OCI-LY3 (cell line): ENCODE results near the gene ZNF468.
"Not testable (repeated sequence)": the region's sequence is repeated elsewhere in the genome, so short reads cannot be mapped to it uniquely, and the experiment has no call there.

Experiments
- H2AFZ ChIP-seq: fragments of 200-600, 300-600 bp; shearing (Covaris generic); 2 replicates; pipeline ENCODE4 v1.6.0; 2014; ENCODE audit warnings: antibody characterized with exemption, low read depth, low read length
- H3K27ac ChIP-seq: fragments of 200-600, 300-600 bp; sonication (generic); 2 replicates; pipeline ENCODE4 v1.5.1; 2014; ENCODE audit warnings: mild to moderate bottlenecking, low read length, moderate library complexity, mixed read lengths
- H3K27me3 ChIP-seq: fragments of 200-600, 300-600 bp; sonication (generic); 2 replicates; pipeline ENCODE4 v1.6.1; 2014; ENCODE audit warnings: low read depth, low read length, mixed read lengths
- H3K36me3 ChIP-seq: fragments of 200-600, 300-600 bp; sonication (generic); replicated peaks from 2 replicates; pipeline ENCODE3; 2014; ENCODE audit warnings: low read depth, low read length, mixed read lengths
- H3K4me1 ChIP-seq: fragments of 300-600, 200-600 bp; sonication (generic); 2 replicates; pipeline ENCODE4 v1.6.1; 2014; ENCODE audit warnings: low read length, mixed read lengths
- H3K4me2 ChIP-seq: fragments of 200-600, 300-600 bp; sonication (generic); 2 replicates; pipeline ENCODE4 v1.6.1; 2014; ENCODE audit warnings: low read length, mixed read lengths
- H3K4me3 ChIP-seq: fragments of 300-600, 200-600 bp; sonication (generic); 2 replicates; pipeline ENCODE4 v1.5.1; 2014; ENCODE audit warnings: antibody characterized with exemption, mild to moderate bottlenecking, low read length, moderate library complexity
- H3K79me2 ChIP-seq: fragments of 300-600, 200-600 bp; shearing (Covaris generic); 2 replicates; pipeline ENCODE4 v1.6.1; 2014; ENCODE audit warnings: mild to moderate bottlenecking, low read length, mixed read lengths
- H3K9ac ChIP-seq: fragments of 300-600, 200-600 bp; shearing (Covaris generic); 2 replicates; pipeline ENCODE4 v1.6.0; 2014; ENCODE audit warnings: mild to moderate bottlenecking, low read length, moderate library complexity
- H3K9me3 ChIP-seq: fragments of 200-600, 300-600 bp; shearing (Covaris generic); 2 replicates; pipeline ENCODE4 v1.6.1; 2014; ENCODE audit warnings: low read length, mixed read lengths; ENCODE audit not compliant: insufficient read depth
- H4K20me1 ChIP-seq: fragments of 200-600, 300-600 bp; sonication (generic); 2 replicates; pipeline ENCODE4 v1.6.1; 2016; ENCODE audit warnings: low read length, mixed read lengths; ENCODE audit not compliant: insufficient read depth
- EZH2phosphoT487 ChIP-seq: fragments of 200-600 bp; shearing (Covaris generic); IDR thresholded peaks from 2 replicates; pipeline ENCODE4 v1.6.1; 2018; ENCODE audit warnings: antibody characterized with exemption, mixed run types, low read depth
- TF ChIP-seq, protein P1 (sequence below): fragments of 200-600, 300-600 bp; sonication (generic); IDR thresholded peaks from 2 replicates; pipeline ENCODE4 v1.5.1; 2014; ENCODE audit warnings: antibody characterized with exemption, low read length, low read depth

Gene ZNF468

GRCh38 chr19:52857378-52858191 lies at the start of gene ZNF468:
Gene ZNF468 (minus strand): TSS chr19:52857619. CDS start chr19:52854272, 3,347 bp downstream.
- Histone ChIP-seq H3K27ac (peak within 1 kb of the TSS; percentile 16; the same call in 1 of the 2 replicates), H3K9ac (peak within 1 kb of the TSS; percentile 83), H2AFZ (peak within 1 kb of the TSS; percentile 96), H3K4me2 (peak within 1 kb of the TSS; percentile 97), H3K79me2 (peaks cover 15% of the 10 kb centered on the region), H3K4me3 (peak within 1 kb of the TSS; percentile 94), H3K36me3 (peaks cover 18% of the 10 kb centered on the region)
- H4K20me1 ChIP-seq, H3K27me3 ChIP-seq, H3K4me1 ChIP-seq, H3K9me3 ChIP-seq: not testable (repeated sequence)

DNA sequence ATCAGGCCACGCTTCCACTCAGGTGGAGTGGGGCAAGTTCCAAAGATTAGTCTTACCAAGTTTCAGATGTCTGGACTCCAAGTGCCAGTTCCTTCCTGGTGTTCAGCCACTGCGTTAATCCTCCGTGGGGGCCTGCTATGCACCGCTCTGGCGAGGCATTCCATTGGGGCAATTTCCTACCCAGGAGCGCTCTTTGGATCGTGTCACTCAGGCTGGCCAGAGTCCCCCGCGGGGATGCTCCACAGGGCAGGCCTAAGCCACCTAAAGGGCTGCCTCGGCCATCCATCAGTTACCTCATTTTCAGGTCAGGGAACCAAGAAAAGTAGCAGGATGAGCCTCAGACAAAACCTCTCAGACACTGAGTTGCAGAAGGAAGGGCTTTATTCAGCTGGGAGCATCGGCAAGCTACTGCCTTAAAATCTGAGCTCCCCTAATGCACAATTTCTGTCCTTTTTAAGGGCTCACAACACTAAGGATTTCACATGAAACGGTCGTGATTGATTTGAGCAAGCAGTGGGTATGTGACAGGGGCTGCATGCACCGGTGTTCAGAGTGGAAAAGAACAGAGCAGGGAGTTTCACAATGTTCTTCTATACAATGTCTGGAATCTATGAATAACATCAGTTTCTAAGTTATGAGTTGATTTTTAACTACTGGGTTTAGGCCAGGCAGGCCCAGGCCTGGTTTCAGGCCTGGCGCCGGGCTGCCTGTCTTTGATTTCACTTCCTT lies 46.8 kb upstream of the ZNF468 start:
- Histone ChIP-seq H3K4me3 (peak overlapping the region; percentile 64), H3K4me1 (peaks cover 63% of the 10 kb centered on the region), H3K79me2 (peaks cover 39% of the 10 kb centered on the region), H3K27ac (peak overlapping the region; percentile 95), H3K36me3 (peaks cover 34% of the 10 kb centered on the region), H3K9ac (peak overlapping the region; percentile 77), H3K4me2 (peak overlapping the region; percentile 77)
- H2AFZ ChIP-seq, H4K20me1 ChIP-seq, H3K9me3 ChIP-seq, H3K27me3 ChIP-seq: not testable (repeated sequence)

DNA sequence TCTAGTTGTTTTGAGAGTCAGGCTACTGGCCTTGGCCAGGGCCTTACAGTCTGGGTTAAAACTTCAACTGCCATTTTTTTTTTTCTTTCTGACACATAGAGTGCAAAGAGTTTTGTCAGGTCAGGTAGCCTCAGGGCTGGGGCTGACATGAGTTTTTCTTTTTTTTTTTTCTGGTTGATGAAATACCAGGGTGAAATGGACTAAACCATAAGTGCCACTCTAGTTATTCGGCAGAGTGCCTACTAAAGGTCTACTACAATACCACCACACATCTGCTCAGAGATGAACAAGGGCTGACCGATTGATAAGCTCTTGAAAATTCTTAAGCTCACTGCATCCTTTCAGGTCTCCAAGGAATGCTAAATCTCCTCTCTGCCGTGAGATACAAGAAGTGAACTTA lies 44.4 kb upstream of the ZNF468 start:
- H2AFZ ChIP-seq: no peak overlapping the region
- H3K4me2 ChIP-seq: peak overlapping the region; percentile 77
- H4K20me1 ChIP-seq: no peaks in the 10 kb centered on the region
- H3K9me3 ChIP-seq: no peaks in the 10 kb centered on the region
- no peaks in the 10 kb centered on the region for H3K27me3 ChIP-seq
- peak overlapping the region; percentile 77; the same call in 1 of the 2 replicates for H3K9ac ChIP-seq
- peaks cover 53% of the 10 kb centered on the region for H3K79me2 ChIP-seq
- peak overlapping the region; percentile 95 for H3K27ac ChIP-seq
- peaks cover 77% of the 10 kb centered on the region for H3K4me1 ChIP-seq
- peak overlapping the region; percentile 64; the same call in 1 of the 2 replicates for H3K4me3 ChIP-seq
- peaks cover 14% of the 10 kb centered on the region for H3K36me3 ChIP-seq
- no peak for TF ChIP-seq EZH2phosphoT487
- TF ChIP-seq, protein P1, sequence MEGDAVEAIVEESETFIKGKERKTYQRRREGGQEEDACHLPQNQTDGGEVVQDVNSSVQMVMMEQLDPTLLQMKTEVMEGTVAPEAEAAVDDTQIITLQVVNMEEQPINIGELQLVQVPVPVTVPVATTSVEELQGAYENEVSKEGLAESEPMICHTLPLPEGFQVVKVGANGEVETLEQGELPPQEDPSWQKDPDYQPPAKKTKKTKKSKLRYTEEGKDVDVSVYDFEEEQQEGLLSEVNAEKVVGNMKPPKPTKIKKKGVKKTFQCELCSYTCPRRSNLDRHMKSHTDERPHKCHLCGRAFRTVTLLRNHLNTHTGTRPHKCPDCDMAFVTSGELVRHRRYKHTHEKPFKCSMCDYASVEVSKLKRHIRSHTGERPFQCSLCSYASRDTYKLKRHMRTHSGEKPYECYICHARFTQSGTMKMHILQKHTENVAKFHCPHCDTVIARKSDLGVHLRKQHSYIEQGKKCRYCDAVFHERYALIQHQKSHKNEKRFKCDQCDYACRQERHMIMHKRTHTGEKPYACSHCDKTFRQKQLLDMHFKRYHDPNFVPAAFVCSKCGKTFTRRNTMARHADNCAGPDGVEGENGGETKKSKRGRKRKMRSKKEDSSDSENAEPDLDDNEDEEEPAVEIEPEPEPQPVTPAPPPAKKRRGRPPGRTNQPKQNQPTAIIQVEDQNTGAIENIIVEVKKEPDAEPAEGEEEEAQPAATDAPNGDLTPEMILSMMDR: no peak

DNA sequence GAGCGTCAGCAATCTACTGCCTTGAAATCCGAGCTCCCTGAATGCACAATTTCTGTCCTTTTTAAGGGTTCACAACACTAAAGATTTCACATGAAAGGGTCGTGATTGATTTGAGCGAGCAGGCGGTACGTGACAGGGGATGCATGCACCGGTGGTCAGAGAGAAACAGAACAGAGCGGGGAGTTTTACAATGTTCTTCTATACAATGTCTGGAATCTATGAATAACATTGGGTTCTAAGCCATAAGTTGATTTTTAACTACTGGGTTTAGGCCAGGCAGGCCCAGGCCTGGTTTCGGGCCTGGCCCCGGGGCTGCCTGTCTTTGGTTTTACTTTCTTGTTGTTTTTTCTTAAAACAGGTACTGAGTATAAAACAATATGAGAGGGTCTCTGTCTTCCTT lies 41.2 kb upstream of the ZNF468 start:
- Histone ChIP-seq H2AFZ (peak overlapping the region; percentile 10; the same call in 1 of the 2 replicates), H3K9ac (peak overlapping the region; percentile 94), H4K20me1 (peaks cover 12% of the 10 kb centered on the region), H3K4me3 (peak overlapping the region; percentile 92), H3K79me2 (peaks cover 83% of the 10 kb centered on the region), H3K4me1 (peaks cover 64% of the 10 kb centered on the region), H3K27ac (peak overlapping the region; percentile 95), H3K4me2 (peak overlapping the region; percentile 100), H3K36me3 (peaks cover 22% of the 10 kb centered on the region)
- H3K27me3 ChIP-seq, H3K9me3 ChIP-seq: not testable (repeated sequence)

DNA sequence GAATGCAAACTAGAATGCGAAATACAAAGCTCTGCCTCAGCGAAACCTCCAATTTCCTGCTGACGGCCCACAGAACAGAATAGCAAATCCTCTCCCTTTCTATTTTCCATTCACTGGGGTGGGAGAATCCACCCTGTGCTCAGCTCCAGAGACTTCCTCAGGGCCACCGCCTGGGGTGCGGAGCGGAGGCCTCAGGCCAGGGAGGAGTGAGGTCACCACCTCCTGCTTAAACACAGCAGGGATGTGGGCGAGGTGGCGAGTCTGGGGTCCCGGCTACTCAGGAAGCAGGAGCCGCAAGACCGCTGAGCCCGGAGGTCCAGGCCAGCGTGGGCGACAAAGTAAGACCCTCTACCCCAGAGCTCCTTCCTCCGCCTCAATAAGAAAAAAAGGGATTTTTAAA lies 40.7 kb upstream of the ZNF468 start:
- peak overlapping the region; percentile 92 for H3K4me3 ChIP-seq
- H3K79me2 ChIP-seq: peaks cover 84% of the 10 kb centered on the region
- no peaks in the 10 kb centered on the region for H3K9me3 ChIP-seq
- peak overlapping the region; percentile 95 for H3K27ac ChIP-seq
- H3K27me3 ChIP-seq: no peaks in the 10 kb centered on the region
- H3K36me3 ChIP-seq: peaks cover 26% of the 10 kb centered on the region
- 0 out of 2 replicates have a peak overlapping the region, but pooled peaks have one; percentile 10 for H2AFZ ChIP-seq
- TF ChIP-seq EZH2phosphoT487: no peak
- TF ChIP-seq, protein P1: no peak
- H4K20me1 ChIP-seq: peaks cover 16% of the 10 kb centered on the region
- peak overlapping the region; percentile 94 for H3K9ac ChIP-seq
- peak overlapping the region; percentile 100 for H3K4me2 ChIP-seq
- H3K4me1 ChIP-seq: peaks cover 60% of the 10 kb centered on the region
